ENCODE measurements around the gene ADO. TPM values are rescaled to one million over a fixed set of nuclear protein-coding genes. Genes with fewer than 3 reads are reported as not detected.
A peak's percentile ranks its signal among the peaks of the same experiment; 100 is the strongest.

ADO gene
- total RNA-seq, 1 donor from 2014 or later = 29.0 TPM

DNA sequence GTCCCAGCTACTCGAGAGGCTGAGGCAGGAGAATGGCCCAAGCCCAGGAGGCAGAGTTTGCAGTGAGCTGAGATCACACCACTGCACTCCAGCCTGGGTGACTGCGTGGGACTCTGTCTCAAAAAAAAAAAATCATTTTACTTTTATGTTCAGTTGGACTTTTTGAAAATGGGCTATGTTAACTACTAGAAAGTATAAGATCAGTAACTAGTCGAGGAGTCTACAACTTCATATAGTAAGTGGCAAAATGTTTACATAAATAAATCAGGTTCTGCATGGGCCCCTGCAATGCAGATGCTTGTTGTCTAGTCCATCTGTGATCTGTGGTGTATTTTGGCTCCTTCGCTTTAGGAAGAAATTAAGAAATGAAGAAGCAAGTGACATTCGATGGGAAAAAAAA is 12.3 kb upstream of the ADO start:
- Histone ChIP-seq H3K4me1 (ENCODE audit: insufficient read depth, low read length) (no peaks in the 10 kb centered on the region), H3K79me2 (ENCODE audit: insufficient read depth, low read length) (no peaks in the 10 kb centered on the region), H3K4me2 (ENCODE audit: low read length) (no peak overlapping the region), H3K9me3 (ENCODE audit: insufficient read depth, low read depth, low read length) (no peaks in the 10 kb centered on the region), H3K27ac (ENCODE audit: low read depth, low read length) (no peak overlapping the region), H3K36me3 (ENCODE audit: insufficient read depth, low read length) (no peaks in the 10 kb centered on the region), H4K20me1 (ENCODE audit: insufficient read depth, low read length) (no peaks in the 10 kb centered on the region), H2AFZ (ENCODE audit: low read depth, low read length) (no peak overlapping the region), H3K9ac (ENCODE audit: low read length) (no peak overlapping the region), H3K27me3 (ENCODE audit: insufficient read depth, low read length) (peaks cover 9% of the 10 kb centered on the region), H3K4me3 (ENCODE audit: insufficient read depth, low read depth, low read length) (no peak overlapping the region)
- H3K4me1 Mint-ChIP-seq (ENCODE audit: low read depth, unreplicated experiment) = peaks cover 11% of the 10 kb centered on the region
- DNase-seq (ENCODE audit: low read depth) (no peak), FAIRE-seq (no peak)
- H3K4me3 Mint-ChIP-seq (ENCODE audit: unreplicated experiment) = no peak overlapping the region
- peaks cover 6% of the 10 kb centered on the region for H3K27me3 Mint-ChIP-seq (ENCODE audit: low read depth, unreplicated experiment)
- peaks cover under 1% of the 10 kb centered on the region for H3K9me3 Mint-ChIP-seq (ENCODE audit: unreplicated experiment)
- H3K27ac Mint-ChIP-seq (ENCODE audit: unreplicated experiment) = no peak overlapping the region
- TF ChIP-seq, protein P1, sequence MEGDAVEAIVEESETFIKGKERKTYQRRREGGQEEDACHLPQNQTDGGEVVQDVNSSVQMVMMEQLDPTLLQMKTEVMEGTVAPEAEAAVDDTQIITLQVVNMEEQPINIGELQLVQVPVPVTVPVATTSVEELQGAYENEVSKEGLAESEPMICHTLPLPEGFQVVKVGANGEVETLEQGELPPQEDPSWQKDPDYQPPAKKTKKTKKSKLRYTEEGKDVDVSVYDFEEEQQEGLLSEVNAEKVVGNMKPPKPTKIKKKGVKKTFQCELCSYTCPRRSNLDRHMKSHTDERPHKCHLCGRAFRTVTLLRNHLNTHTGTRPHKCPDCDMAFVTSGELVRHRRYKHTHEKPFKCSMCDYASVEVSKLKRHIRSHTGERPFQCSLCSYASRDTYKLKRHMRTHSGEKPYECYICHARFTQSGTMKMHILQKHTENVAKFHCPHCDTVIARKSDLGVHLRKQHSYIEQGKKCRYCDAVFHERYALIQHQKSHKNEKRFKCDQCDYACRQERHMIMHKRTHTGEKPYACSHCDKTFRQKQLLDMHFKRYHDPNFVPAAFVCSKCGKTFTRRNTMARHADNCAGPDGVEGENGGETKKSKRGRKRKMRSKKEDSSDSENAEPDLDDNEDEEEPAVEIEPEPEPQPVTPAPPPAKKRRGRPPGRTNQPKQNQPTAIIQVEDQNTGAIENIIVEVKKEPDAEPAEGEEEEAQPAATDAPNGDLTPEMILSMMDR (IDR thresholded peaks at IDR 0.05; ENCODE audit: insufficient read depth, low read depth, low read length) = no peak
- TF ChIP-seq EZH2 (IDR thresholded peaks at IDR 0.05; ENCODE audit: insufficient read depth, low read length) = no peak
- peaks cover 4% of the 10 kb centered on the region for H3K36me3 Mint-ChIP-seq (ENCODE audit: low read depth, unreplicated experiment)

DNA sequence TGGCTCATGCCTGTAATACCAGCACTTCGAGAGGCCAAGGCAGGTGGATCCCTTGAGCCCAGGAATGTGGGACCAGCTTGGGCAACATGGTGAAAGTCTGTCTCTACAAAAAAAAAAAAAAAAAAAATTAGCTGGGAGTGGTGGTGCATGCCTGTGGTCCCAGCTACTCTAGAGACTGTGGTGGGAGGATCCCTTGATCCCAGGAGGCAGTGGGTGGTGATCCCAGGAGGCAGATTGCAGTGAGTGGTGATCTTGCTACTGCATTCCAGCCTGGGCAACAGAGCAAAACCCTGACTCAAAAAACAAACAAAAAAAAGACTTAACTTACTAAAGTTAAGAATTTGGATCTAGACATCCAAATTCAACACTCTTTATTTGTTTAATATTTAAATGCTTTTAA is 10.2 kb upstream of the ADO start:
- Mint-ChIP-seq H3K36me3 (ENCODE audit: low read depth, unreplicated experiment) (peaks cover 2% of the 10 kb centered on the region), H3K4me3 (ENCODE audit: unreplicated experiment) (no peak overlapping the region), H3K4me1 (ENCODE audit: low read depth, unreplicated experiment) (peaks cover 7% of the 10 kb centered on the region), H3K27ac (ENCODE audit: unreplicated experiment) (peak overlapping the region; percentile 18), H3K27me3 (ENCODE audit: low read depth, unreplicated experiment) (peaks cover 6% of the 10 kb centered on the region), H3K9me3 (ENCODE audit: unreplicated experiment) (no peaks in the 10 kb centered on the region)
- no peak for FAIRE-seq
- Histone ChIP-seq H2AFZ (ENCODE audit: low read depth, low read length) (no peak overlapping the region), H3K27ac (ENCODE audit: low read depth, low read length) (no peak overlapping the region), H4K20me1 (ENCODE audit: insufficient read depth, low read length) (no peaks in the 10 kb centered on the region), H3K79me2 (ENCODE audit: insufficient read depth, low read length) (no peaks in the 10 kb centered on the region), H3K4me1 (ENCODE audit: insufficient read depth, low read length) (no peaks in the 10 kb centered on the region), H3K9ac (ENCODE audit: low read length) (no peak overlapping the region), H3K9me3 (ENCODE audit: insufficient read depth, low read depth, low read length) (no peaks in the 10 kb centered on the region), H3K4me3 (ENCODE audit: insufficient read depth, low read depth, low read length) (no peak overlapping the region), H3K4me2 (ENCODE audit: low read length) (no peak overlapping the region), H3K36me3 (ENCODE audit: insufficient read depth, low read length) (no peaks in the 10 kb centered on the region), H3K27me3 (ENCODE audit: insufficient read depth, low read length) (peaks cover 12% of the 10 kb centered on the region)
- TF ChIP-seq, protein P1 (IDR thresholded peaks at IDR 0.05; ENCODE audit: insufficient read depth, low read depth, low read length) = no peak
- no peak for TF ChIP-seq EZH2 (IDR thresholded peaks at IDR 0.05; ENCODE audit: insufficient read depth, low read length)
- DNase-seq (ENCODE audit: low read depth) = peak; percentile 56

- TF ChIP-seq, protein P1 (IDR thresholded peaks at IDR 0.05; ENCODE audit: insufficient read depth, low read depth, low read length) = no peak
- no peak for TF ChIP-seq EZH2 (IDR thresholded peaks at IDR 0.05; ENCODE audit: insufficient read depth, low read length)
- no peak overlapping the region for H3K4me2 ChIP-seq (ENCODE audit: low read length)
- H2AFZ ChIP-seq (ENCODE audit: low read depth, low read length) = no peak overlapping the region
- Mint-ChIP-seq H3K4me1 (ENCODE audit: low read depth, unreplicated experiment) (peaks cover 5% of the 10 kb centered on the region), H3K27me3 (ENCODE audit: low read depth, unreplicated experiment) (peaks cover 6% of the 10 kb centered on the region), H3K9me3 (ENCODE audit: unreplicated experiment) (no peaks in the 10 kb centered on the region), H3K27ac (ENCODE audit: unreplicated experiment) (no peak overlapping the region), H3K4me3 (ENCODE audit: unreplicated experiment) (no peak overlapping the region), H3K36me3 (ENCODE audit: low read depth, unreplicated experiment) (peaks cover 2% of the 10 kb centered on the region)
- no peak for DNase-seq (ENCODE audit: low read depth)
- H4K20me1 ChIP-seq (ENCODE audit: insufficient read depth, low read length) = no peaks in the 10 kb centered on the region
- H3K36me3 ChIP-seq (ENCODE audit: insufficient read depth, low read length) = no peaks in the 10 kb centered on the region
- no peaks in the 10 kb centered on the region for H3K79me2 ChIP-seq (ENCODE audit: insufficient read depth, low read length)
- no peaks in the 10 kb centered on the region for H3K4me1 ChIP-seq (ENCODE audit: insufficient read depth, low read length)
- peaks cover 15% of the 10 kb centered on the region for H3K27me3 ChIP-seq (ENCODE audit: insufficient read depth, low read length)
- H3K27ac ChIP-seq (ENCODE audit: low read depth, low read length) = no peak overlapping the region
- no peaks in the 10 kb centered on the region for H3K9me3 ChIP-seq (ENCODE audit: insufficient read depth, low read depth, low read length)
- no peak overlapping the region for H3K4me3 ChIP-seq (ENCODE audit: insufficient read depth, low read depth, low read length)
- no peak for FAIRE-seq
- no peak overlapping the region for H3K9ac ChIP-seq (ENCODE audit: low read length)
Observed at GRCh38 chr10:62795100-62795499, 9.4 kb upstream of the ADO start.

All from astrocyte (in vitro differentiated cells and primary cell).